GM21367 (cell line): Measurements from ENCODE around the gene CYP19A1.

Source experiments
- ATAC-seq: cut with Tn5 transposase; IDR thresholded peaks from one replicate; pipeline ENCODE4 v1.9.1; 2021; ENCODE audit not compliant: unreplicated experiment

The CYP19A1 gene

DNA sequence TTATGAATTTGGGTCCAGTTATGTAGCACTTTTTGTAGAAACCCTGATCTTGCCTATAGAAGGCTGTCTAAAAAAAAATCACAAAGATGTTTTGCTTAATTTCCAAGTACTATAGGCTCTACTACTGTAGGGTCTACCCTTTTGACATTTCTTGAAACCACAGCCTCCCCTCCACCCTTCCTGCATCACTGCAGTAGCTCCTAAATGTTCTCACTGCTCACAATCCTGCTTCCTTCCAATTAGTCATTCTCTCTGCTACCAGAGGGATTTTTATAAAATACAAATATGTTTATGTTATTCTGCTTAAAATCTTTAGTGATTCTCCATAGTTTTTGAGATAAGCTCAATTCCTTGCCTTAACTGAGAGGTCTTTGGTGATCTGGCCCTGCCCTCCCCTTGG lies 114.0 kb downstream of the CYP19A1 start:
- no peak for ATAC-seq

DNA sequence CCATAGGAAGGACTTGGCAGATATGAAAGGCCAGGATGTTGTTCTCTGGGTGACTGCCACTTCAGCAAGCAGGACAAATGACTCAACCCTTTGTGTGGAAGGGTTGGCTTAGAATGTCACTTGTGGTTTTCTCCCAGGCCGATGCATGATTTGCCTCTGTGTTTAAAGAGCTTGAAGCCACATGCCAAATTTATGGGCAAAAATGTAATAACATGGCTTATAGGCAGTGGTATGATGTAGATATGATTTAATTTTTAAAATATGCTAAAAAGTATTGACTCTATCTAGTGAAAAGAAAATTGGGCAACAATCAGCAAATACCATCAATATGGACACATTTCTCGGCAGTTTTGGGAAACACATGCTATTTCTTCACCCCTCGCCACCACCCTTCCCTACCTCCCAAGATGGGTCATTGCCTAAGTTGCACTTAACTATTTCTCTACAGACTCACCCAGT lies 114.6 kb downstream of the CYP19A1 start:
- ATAC-seq = no peak

DNA sequence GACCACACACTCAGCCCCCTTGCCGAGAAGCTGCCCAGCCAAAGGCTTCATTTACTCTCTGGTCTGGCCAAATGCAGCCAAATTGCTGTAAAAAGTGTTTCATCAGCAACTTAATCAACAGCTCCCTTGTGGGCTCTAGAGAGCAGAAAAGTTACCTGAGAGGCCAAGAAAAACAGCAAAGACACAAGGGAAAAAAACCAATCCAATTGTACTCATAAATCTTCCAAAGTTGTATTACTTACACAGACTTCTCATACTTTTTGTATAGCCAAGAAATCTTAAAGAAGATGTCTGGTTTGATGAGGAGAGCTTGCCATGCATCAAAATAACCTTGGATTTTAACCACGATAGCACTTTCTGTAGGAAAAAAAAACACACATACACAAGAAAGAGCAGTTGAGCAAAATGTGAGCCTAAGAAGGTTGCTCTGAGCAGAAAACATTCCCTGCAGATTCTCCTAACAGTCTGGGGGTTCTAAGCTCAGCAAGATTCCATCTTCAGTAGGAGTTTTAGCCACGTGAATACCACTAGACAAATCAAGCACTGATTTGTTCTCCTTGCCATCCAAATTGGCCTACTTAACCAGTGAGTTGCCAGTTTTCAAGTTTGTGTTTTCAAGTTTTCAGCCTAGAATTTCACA lies 120.0 kb downstream of the CYP19A1 start:
- no peak for ATAC-seq

DNA sequence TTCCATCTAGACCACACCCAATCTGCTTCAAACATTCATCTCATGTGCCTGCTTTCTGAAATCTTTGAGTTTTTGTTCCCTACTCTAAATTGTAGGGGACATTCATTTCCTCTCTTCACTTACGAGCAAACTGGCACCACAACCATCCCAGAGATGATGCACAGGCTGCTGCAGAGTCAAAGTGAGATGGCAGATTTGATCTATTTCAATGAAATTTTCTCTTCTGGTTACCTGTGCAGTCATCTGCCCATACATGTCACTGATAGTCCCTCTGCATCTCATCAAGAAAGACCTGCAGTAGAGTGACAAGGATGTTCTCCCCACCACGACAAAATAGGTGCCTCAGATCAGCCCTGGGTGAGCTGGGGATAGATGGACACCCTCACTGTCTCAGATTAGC lies 125.5 kb downstream of the CYP19A1 start:
- no peak for ATAC-seq

DNA sequence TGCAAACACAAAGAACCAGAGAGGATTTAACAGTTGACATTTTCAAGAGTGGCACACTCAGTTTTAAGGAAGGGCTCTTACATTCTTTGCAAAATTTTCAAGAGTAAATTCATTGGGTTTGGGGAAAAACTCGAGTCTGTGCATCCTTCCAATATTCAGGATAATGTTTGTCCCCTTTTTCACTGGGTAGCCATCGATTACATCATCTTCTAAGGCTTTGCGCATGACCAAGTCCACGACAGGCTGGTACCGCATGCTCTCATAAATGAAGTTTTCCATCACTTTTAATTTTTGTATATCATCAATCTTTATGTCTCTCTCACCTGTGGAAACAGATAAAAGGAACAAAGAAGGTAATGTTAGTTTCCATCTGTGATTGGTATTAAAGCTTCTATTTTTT lies 126.2 kb downstream of the CYP19A1 start:
- ATAC-seq = no peak

DNA sequence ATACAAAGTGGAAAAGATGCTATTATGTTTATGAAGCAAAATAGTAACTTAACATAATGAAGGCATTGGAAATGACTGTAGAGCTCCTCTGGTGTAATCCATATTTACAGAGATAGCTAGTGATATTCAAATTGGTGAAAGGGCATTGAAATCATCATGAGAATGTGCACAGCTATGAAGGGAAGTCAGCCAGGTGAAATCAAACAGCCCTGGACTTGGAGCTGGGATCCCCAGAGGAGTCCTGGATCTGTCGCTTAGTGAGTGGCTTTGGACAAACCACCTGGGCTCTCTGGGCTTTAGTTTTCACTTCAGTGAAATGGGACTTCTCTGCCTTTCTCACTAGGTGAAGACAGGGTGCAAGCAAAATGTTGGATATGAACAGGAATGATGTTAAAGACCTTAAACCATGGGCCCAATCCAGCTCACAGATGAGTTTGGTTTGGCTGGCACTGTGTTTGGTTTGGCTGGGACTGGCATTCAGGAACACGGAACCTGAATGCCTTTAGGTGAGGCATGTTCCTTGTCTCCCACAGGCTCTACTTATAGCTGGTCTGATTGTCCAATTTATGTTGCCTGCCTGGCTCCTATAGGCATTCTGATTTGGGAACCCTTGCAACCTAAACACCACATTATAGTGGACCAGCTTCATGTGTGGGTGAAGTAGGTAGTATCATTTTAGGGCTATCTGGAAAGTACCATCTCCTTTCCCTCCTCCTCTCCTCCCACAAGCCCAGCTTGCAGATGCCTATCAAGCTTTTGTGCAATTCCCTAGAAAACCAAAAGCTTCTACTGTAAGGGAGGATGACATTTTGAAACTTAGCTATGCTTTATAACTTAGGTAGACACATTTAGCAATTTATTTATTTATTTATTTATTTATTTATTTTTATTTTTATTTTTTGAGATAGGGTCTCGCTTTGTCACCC lies 133.1 kb downstream of the CYP19A1 start:
- ATAC-seq = no peak

DNA sequence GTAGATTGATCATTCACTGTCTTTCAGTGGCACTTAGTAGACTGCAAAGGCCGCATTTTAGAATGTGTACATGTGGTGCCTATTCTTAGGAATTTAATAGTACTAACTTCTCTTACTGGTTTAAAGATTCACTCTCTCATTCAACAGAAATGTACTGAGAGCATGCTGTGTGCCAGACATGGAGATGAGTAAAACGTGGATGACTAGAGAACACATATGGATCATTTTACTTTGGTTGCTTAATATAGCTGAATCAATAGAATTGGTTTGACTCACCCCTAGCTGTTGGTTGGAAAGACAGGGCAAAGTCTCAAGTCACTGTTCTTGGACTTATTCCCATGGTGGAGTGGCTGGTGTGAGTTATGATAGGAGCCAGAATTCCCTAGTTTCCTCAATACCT lies 134.6 kb downstream of the CYP19A1 start:
- ATAC-seq = no peak

DNA sequence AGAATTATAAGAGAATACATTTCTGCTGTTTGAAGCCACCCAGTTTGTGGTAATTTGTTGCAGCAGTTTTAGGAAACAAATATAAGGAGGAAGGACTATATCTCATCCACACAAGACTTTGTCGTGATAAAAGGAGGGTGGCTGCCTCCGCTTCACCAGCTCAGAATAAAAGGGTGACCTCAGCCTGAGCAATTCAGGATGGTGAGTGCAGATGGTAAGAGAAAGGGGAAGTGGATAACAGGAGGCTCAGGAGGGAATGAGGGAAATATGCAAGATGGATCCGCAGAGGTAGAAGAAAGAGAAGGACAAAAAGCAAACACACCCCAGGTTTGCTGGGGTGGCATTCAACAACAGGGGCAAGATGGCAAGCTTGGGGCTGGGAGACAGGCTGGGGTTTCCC lies 135.6 kb downstream of the CYP19A1 start:
- ATAC-seq = no peak

DNA sequence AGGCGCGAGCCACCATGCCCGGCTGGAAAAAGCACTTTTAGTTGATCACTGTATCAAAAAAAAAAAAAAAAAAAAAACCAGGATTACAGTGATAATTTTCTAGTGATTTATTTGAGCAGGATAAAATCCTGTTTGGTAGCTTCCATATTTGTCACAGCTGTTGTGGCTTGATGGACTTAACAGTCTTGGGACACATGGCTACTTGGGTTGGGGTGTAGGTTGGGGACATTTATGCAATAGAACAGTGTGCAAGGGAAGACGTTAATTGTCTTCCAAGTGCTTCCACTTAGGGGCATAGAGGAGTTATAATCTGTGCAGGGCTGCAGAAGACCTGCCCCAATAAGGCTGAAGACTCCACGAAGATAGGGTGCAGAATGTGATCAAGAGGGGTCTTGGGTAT lies 136.8 kb downstream of the CYP19A1 start:
- ATAC-seq = no peak

DNA sequence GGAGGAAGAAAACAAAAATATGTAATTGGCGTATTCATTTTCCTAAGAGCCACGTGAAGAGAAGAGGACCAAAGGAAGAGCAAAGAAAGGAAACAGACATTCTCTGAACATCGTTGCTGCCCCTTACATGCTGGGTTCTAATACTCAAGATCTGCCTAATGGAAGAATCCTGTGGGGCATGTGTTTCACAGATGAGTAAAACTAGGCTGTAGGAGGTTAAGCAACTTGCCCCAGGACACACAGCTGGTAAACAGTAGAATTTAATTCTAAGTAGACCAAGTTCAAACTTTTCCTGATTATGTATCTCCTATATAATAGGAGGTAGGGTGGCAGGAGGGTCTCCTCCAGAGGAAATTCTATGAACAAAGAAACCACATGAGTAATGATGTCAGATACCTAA lies 137.6 kb downstream of the CYP19A1 start:
- no peak for ATAC-seq

DNA sequence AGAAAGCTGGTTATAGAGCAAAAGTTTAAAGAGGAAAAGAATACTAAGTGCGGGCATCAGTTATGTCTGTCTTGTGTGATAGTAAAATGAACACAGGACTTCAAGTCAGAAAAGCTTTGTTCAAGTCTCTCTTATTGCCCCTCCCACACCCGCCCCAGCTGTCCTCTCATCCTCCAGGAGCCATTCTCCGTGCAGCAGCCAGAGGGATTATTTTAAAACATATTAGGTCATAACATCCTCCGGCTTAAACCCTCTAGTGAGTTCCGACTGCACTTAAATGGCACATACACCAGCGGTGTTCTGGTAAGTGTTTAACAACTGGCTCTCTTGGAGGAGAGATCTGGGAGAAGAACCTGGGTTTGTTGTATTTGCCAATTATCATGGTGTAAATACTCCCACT lies 138.9 kb downstream of the CYP19A1 start:
- no peak for ATAC-seq

DNA sequence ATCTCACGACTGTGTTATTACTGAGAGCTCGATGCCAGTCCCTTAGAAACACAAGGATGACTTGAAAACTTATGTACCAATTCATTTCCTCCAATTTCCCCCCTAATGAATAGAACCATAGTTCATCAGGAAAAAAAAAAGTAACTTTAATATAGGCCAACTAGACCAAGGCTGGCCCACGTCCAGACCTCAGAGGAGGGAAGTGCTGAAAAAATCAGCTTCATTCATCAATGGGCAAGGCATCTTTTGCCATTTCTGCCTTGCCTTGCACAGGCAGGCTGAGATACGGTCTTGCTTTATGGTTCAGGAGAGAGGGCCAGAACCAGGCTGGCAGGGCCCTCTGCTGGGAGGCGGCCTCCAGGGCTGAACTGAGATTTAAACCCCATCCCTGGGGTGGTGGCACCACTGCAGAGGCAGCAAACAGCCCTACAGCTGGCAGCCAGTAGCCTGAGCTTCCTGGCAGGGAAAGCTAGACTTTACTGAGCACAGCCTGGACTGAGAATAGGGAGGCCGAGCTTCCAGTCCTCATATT lies 139.6 kb downstream of the CYP19A1 start:
- ATAC-seq = no peak

DNA sequence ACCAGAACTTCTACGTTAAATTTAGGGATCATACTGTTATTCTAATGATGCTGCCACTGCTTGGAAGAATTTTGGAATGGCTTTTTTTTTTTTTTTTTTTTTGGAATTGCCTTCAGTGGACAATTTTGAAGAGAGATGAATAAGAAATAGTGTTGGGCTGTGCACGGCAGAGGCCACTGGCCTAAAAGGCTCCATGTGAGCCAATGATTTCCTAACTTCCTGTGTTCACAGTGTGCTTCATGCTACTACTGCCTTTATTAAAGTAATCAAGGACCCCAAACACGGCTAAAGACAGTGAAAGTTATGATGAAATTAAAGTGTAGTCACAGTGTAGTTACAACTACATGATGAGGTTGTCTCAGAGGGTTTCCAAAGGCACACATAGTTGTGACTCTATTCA lies 142.9 kb downstream of the CYP19A1 start:
- ATAC-seq = no peak

DNA sequence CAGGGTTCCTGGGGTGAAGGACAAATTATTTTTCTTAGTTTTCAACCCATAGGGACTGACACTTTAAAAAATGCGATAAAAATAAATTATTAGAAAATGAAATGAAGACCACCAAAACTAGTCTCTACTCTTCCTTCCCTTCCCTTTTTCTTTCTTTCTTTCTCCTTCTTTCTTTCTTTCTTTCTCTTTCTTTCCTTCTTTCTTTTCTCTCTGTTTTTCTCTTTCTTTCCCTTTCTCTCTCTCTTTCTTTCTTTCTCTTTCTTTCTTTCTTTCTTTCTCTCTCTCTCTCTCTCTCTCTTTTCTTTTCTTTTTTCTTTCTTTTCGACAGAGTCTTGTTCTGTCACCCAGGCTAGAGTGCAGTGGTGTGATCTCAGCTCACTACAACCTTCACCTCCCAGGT lies 144.4 kb downstream of the CYP19A1 start:
- ATAC-seq = no peak

DNA sequence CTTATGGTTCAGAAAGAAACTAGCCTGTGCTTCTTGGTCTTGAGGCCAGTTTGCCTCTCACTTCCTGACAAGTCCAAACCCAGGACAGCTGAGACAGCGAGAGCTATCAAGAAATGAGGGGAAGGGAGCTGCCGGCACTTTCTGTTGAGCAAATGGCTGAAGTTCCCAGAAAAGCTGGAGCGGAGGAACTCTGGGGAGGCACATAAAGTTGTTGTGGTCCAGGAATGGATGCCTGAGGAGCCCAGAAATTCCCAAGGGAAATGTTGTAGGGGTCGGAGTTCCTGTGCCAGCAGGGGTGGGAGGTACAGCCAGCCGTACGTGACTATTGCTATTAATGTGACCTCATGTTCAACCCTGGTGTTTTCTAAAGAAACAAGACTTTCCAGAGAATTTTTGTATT lies 144.9 kb downstream of the CYP19A1 start:
- no peak for ATAC-seq

DNA sequence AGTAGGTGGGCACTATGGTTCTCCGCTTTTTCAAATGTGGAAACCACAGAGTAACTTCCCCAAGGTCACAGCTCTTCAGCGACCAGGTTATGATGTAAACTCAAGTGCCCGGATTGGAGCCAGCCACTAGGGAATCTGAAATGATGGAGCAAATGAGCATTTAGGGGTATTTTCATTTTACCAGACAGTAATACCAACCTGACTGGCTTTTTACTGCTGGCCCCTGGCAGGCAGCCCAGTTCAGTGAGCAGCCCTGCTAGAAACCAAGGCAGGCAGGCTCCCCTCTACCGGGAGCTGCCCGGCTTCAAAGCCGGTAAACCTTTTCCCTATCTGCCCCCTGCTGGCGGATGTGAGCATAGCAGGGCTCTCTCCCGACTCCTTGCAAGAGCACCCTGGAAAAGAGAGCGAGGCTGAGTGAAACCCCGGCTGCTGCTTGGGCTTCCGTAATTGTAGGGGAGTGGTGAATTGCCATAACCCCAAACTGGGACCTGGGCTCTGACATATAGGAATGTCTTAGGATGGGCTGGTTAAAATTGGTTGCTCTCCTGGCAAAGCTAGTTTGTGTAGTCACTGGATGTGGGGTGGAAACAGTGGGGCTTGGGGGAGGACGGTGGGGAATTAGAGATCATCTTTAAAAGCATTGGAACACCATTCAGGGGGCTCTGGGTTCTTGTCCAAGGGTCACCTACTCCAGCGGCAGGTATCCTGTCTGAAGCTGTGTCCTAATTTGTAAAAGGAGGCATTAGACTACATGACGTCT lies 145.7 kb downstream of the CYP19A1 start:
- ATAC-seq = peak; percentile 73

DNA sequence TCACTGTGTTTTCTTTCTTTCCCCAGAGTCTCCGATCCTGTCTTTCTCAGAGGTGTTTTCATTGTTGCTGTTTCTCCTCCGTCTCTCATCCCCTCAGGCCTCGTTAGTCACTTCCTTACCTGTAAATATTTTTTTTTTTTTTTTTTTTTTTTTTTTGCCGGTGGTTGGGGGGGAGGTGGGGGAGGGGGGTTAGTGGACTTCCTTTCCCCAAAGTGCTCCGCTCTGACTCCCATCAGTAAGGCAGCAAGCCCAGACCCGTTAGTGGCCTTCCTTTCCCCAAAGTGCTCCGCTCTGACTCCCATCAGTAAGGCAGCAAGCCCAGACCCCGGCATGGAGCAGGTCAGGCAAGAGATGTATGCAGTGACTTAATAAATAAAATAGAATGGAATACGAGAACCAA lies 146.6 kb downstream of the CYP19A1 start:
- ATAC-seq = no peak

DNA sequence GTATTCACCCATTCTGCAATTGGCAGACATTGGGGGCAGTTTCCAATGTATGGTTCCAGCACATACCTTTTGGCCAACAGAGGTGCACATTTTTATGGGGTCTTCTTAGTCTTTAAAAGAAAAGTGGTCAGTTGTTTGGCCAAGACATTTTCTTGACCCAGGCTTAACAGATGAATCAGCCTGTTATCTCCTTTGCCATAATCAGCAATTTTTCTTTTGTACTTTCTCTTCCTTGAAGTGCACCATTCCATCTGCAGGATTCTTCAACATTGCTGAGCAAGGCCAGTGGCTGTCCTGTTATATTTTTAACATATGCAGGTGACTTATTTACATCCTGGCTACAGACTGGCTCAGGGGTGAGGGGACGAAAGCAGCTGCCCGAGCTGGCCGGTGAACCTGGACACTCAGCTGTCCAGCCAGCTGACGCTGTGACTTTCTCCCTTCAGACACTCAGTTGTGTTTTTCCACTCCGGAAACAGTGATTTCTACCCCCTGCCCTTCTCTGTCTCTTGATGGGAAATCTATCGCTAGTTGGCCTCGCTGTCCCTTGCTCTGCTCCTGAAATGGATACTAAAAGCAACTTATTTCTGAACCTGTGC lies 147.2 kb downstream of the CYP19A1 start:
- ATAC-seq = no peak

DNA sequence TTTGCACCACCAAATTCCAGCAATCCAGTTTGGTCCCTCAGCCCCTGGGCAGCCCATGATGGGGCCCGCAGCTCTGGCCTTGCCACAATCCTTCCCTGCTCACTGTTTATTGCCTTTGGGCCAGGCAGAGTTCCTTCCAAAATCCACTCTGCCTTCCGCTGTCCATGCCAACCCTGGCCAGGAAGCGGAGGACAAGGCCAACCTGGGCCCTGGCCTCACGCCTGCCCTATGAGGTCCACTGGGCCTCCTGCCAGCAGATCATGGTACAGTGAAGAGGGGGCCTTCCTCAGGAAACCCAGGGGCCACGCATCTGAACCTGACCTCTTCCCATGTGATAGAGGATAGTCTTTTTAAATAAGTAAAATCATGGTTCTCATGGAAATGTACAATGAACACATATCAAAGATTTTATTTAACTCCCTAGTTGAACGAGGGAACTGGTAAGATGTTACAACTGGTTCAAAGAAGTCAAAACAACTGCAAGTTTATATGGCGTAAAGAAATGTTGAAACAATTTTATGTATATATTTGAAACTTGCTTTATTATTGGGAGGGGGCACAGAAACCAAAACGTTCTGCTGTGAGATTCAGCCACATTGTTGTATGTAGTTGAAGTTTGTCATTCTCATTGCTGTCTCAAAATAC lies 147.8 kb downstream of the CYP19A1 start:
- no peak for ATAC-seq

DNA sequence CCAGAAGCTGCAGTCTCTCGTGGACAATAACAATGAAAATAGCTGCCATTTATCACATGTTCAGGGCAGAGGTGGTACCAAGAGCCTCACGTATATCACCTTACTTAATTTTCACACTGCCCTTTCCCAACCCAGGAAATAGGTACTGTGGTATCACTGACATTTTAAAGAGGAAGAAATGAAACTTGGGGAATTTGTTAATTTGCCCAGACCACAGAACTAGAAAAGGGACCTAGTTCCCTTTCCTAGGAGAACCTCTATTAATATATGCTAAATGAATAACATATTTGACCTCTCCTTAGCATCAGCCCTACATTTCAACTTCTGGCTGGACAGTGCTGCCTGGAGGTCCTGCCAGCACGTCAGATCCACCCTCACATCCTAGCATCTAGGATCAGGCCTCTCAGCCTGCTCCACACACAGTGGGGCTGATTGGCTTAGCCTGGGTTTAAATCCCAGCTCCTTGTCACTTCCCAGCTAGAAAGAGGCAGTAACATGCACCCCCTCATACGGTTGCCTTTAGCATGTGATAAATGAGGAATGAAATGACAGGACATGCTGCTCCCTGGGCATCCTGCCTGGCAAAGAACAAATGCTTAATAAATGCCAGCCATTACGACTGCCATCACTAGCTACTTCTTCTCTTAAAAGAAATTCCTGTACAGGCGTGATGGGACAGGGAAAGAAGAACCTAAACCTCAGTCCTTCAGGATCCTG lies 148.6 kb downstream of the CYP19A1 start:
- ATAC-seq = no peak
